HG02798 (cell line): ENCODE measurements around the gene IL1RAPL2.

ENCODE experiments used
- ATAC-seq: cut with Tn5 transposase; IDR thresholded peaks from one replicate; pipeline ENCODE4 v1.9.1; 2021; ENCODE audit warnings: mild to moderate bottlenecking; ENCODE audit not compliant: unreplicated experiment, poor library complexity

IL1RAPL2 gene

DNA sequence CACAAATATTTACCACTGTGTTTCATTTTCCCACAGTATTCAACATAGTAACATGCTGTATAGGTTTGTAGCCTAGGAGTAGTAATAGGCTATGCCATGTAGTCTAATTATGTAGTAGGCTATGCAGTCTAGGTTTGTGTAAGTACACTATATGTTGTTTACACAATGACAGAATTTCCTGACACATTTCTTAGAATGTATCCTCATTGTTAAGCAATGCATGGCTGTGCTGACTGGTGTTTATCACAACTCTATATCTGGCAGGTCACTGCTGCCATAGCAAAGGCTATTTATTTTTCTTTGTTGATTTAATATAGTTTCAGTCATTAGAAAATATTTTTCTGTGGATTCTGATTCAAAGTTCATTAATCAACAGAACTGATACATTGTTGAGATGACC, 762.8 kb downstream of the IL1RAPL2 start:
- ATAC-seq: no peak

DNA sequence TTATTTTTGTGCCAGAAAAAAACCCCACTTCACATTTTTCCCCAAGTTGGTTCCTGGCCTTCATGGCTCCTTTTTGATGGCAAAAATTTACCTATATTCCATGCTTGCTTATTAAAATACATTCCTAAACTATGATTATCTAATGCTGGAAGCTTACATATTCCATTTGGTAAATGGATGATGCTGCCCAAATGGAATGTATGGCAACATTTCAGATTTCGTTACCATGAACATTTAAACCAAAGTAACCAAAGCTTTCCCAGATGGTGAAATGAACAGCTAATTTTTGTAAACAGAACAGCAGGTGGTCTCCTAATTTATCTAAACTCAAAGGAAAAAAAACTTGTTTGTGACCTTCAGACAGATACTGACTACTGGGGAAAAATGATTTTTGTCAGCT, 765.2 kb downstream of the IL1RAPL2 start:
- no peak for ATAC-seq

DNA sequence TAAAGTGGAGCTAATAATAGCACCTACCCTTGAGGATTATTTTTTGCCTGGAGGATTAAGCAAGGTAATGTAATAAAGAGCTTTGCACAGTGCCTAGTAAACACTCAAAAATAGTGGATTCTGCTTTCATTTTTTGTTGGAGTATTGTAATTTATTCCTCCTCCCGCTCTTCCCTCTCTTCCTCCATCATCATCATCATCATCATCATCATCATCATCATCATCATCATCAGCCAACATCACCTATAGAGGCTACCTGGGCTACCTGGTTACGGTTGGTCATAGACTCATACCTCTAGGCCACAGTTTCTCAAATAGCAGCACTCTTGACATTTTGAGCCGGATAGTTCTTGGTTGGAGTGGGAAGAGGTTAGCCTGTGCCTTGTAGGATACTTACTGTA, 781.4 kb downstream of the IL1RAPL2 start:
- ATAC-seq: no peak

DNA sequence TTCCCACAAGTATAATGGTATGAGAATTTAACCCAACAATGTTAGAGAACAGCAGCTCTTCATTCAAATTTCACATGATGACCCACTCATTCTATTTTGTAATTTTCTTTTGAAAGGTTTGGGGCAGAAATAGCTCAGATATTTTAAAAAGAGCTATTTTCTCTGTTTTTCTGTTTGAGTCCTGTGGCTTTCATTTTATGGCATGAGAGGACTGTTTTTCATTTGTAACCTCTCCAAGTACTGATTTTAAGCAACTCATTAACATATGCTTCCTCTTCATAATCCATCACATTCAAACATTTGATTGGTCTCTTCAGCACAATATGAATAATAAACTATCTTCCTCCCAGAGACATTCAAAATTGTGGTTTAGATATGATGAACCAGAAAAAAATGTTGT, 783.5 kb downstream of the IL1RAPL2 start:
- ATAC-seq: no peak

DNA sequence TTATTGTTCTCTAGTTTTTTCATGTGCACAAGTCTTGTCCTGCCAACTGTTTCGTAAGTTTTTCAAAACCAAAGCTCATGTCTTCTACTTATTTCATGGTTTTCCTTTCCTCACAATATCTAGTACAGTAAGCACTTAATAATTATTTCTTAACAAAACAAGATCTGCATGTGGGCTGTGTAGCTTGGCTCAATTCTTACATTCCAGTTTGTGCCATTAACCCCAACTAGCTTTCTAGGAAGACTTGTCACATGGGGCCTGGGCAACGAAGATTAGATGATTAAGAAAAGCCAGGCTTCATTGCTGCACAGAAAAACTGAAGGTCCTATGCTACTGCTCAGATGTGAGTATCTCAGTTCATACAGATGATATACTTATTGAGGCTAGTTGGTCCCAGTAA, 809.8 kb downstream of the IL1RAPL2 start:
- ATAC-seq: no peak

DNA sequence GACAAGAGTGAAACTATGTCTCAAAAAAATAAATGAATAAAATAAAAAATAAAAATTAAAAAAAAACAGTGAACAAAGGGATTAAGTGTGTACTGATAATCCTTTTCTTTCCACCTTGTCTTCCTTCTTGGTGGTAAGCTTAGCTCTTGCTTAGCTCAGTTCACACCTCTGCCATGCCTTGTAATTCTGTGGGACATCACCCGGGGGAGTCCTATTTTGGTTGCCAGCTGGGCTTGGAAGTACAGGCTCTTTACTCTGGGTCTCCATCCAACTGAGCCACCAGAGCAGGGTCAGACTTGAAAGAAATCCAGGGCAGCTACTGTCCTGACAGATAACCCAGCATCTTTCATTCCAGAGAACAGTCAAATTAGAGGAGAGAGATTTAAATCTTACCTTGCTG, 858.7 kb downstream of the IL1RAPL2 start:
- no peak for ATAC-seq

DNA sequence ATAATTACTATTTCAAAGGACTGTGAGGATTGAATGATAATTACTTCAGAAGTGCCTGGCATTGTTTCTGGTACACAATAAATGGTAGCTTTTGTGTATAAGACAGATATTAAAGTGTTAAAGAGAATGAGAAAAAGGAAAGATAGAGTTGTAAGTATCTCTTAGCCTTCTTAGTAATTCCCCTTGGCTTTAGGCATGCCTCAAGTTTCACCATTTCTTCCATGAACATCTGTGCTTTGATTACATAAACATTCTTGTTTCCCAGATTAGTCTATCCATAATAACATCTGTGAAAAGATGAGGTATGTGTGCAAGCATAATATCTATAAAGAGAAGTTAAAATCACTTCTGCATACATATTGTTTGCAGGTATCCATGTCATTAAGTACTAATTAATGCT, 885.4 kb downstream of the IL1RAPL2 start:
- ATAC-seq: no peak

DNA sequence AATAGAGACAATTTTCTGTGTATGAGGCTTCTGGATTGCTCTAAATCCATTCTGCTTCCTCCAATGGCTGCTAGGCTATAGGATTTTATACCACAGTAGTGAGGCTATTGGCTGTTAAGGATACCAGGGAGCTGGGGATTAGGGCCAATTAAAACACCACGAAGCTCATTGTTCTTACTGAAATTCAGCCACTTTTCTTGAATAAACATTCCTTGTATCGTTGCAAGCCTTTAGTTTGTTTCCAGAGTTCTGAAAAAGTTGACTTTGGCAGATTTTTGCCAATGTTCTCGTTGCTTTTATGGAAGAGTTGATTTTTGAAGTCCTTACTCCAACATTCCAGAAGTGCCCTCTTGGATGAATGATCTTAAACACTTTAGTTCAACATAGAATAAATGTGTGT, 892.8 kb downstream of the IL1RAPL2 start:
- ATAC-seq: no peak

DNA sequence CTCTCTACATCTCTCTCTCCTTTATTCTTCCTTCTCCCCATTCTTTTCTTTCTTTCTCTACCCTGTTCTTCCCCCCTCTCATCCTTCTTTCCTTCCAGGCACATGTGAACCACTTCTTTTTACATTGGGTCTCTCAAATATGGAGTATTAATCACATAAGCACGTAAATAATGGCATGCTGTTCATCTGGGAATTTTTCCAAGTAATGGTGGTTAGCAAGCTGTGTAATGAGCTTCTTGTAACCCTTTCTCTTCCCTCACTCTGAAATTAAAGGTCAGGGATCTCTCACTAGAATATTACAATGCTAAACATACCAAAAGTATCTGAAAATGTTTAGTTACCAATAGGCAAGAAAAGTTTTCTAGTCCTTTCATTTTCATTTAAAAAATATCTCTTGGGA, 894.4 kb downstream of the IL1RAPL2 start:
- ATAC-seq: no peak

DNA sequence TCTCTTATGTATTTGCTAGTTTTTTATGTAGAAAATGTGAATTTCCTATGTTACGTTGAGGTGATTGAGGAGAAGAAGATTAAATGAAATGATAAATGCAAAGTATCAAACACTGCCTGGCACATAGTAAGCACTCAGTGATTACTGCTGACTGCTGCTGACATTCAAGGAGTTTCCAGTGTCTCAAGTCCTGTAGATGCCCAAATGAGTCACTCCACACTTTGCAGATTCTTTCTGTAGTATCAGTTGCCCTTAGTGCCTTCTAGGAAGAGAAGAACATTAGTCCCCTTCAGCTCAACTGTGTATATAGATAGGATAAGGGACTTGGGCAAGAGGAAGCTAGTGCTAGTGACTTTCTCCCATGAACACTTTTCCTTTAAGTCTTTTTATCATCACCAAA, 895.0 kb downstream of the IL1RAPL2 start:
- ATAC-seq: no peak

DNA sequence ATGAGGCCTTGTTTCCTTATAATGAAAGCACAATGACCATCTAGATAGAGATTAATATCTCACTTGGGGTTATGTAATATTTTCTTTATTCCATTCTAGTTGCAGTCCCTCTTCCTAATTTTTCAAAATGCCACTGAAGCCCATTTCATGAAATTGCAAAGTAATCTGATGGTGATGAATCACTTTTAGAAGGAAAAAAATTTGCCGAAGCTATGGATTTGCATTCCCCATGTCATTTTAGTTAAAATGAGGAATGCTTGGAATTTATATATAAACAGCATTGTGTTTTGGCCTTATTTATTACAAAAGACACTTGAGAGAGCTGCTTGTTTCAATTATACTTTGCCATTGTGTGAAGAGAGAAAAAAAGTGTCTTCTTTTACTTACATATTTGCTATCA, 896.2 kb downstream of the IL1RAPL2 start:
- no peak for ATAC-seq

DNA sequence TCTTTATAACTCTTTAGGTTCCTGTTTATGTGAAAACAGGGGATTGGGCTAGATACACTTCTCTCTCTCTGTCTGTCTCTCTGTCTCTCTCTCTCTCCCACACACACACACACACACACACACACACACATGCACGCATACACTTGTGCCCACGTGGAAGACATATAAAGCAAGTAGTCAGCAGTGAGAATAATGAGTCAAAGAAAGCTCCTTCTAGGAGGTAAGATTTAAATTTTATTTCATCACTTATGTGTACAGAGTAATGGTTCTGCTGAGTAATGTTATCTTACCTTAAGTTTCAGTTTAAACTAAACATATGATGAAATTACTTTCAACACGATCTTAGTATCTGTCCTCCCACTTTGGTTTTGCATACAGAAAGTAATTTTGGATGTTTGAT, 897.5 kb downstream of the IL1RAPL2 start:
- ATAC-seq: no peak

DNA sequence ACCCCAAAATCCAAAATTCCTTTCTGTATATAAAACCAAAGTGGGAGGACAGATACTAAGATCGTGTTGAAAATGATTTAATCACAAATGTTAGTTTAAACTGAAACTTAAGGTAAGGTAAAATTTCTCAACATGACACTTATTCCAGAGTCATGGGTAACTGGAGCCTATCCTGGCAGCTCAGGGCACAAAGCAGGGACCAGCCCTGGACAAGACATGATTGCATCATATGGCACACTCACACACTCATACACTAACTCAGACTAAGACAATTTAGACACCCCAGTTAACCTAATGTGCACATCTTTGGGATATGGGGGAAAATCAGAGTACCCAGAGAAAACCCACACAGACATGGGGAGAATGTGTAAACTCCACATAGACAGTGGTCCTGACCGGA, 898.6 kb downstream of the IL1RAPL2 start:
- ATAC-seq: no peak

DNA sequence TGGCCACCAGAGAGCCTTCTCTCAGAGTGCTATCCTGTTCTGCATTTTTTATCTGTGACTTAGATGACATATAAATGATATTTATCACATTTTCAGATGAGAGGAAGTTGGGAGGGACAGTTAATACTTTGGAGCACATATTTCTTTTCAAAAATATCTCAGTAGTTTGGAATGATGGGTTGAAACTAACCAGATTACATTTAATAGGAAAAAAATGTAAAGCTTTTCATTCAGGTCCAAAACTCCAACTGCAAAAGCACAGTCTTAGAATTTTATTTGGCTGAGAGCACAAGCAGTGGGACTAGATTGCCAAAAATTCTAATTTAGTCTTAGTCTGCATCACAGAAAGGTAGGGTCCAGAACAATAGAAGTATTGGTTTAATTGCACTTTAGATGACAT, 902.7 kb downstream of the IL1RAPL2 start:
- ATAC-seq: no peak

DNA sequence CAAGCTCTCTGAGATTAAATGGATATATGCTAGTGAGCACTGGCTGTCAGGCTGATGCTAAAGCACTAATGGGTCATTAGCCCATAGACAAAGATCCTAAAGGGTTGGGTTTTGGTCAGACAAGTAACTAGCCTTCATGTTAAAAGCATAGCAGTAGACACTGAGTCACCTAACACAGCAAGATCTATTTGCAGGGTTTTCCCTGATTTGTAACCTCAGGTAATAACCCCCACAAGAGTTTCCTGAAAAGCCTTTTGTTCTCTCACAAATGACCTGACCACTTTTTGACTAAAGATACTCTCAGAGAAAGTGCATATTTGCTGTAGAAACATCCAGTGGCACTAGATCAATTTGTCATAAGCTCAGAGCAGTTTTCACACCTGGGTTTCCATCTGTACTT, 905.6 kb downstream of the IL1RAPL2 start:
- ATAC-seq: no peak

DNA sequence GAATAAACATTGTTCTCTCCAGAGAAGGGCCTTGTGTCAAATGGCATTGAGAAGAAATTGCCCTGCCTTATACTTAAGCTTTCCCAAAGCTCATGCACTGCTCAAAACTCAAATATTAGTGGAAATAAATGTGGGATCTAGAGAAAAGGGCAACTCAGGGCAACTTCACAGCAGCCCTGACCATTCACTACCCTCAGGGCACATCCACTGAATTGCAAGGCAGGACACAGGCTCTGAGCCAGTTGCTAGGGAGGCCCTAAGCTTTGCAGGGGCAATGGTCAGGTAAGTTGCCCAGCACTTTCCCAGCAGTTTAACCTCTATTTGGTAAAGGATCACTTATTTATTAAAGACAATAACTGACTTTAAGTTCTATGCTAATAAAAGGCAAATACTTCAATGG, 909.8 kb downstream of the IL1RAPL2 start:
- no peak for ATAC-seq

DNA sequence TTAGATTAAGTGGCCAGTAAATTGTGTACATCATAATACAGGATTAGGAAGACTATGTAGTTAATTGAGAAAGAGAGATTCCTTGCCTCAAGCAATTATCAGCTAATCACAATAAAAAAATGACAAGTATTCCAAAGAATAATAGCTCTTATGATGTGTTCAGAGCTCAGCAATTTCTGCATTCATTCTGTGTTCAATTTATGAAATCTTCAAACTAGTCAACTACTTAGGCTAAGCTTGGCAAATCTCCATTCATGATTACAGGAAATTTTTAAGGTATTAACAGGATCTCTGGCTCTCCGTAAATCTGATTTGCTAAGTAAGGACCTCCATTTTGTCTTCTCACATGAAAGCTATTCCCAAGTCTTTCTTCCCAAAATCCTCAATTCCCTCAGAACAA, 911.4 kb downstream of the IL1RAPL2 start:
- ATAC-seq: no peak

DNA sequence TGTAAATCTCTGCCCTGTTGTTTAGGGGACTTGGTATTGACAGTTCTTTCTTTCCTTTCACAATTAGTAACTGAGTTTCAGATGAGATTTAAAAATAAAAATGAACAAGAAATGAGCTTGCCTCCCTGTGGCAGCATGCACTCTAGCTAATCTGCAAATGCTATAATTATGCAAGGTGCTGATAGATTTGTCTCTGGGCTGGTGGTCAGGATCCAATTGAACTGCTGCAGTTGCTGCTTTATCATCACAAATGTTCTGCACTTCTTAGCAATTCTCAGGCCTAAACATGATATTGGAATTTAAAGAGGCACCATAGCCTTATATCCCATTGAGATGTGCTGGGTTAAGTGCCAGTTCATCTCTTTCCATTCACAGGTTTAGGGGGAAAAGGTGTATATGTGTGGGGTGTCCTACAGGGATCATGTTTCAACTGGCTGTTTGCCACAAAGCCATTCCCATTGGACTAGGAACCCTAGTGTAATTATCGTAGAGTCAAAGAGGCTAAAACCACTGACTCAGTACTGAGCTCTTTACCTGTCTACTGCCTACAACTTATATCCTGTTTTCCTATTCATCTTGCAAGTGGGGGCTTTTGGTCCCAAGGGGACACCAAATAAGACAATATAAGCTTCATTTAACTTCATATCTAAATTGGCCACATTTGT, 914.8 kb downstream of the IL1RAPL2 start:
- ATAC-seq: no peak

DNA sequence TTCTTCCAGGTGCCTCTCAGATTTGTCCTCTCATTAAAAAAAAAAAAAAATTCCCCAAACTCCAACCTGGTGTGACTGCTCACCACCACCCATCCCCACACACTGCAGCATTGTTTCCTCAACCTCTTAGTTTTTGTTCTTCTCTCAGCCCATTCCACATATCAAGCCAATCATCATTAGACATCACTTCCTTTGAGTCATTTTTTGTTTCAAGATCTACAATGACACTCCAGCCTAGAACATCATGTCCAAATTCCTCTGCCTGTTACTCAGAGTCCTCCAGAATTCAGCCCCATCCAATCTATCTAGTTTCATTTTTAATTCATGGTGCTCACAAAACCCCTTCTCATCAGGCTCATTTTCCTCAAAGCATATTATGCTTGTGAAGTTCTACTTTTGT, 917.0 kb downstream of the IL1RAPL2 start:
- ATAC-seq: no peak

DNA sequence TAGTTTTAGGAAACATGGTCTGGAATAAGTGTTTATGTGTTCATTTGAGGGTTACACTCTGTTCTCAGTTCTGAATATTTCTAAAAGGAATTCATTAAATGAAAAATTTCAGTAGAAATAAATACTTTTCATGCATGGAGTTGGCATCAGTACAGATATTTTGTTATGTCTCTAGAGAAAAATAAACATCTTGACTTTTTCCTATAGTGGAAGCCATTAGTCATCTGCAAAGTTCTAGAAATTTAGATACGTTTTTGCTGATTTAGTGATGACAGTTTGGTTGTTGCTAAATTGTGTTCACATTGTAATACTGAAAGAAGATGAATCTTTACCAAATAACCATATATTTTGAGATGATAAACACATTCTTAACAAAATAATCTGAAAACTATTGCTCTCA, 922.7 kb downstream of the IL1RAPL2 start:
- ATAC-seq: no peak

DNA sequence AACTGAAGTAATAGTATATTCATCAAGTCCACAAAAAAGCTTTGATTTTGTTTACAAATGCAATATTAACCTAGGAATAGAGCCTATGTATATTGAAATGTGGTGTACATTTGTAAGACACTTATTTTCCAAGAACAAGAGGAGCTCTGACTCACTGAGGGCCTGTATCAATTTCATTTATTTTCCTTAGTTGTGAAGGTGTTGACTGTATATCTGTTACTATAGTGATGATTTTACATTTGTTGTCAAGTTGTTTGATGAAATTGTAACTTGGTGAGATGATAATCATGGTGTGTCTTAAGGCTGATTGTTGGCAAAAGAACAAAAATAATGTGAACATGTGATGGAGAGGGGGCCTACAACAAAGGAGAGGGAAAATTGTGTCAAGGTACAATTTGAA, 929.4 kb downstream of the IL1RAPL2 start:
- no peak for ATAC-seq

DNA sequence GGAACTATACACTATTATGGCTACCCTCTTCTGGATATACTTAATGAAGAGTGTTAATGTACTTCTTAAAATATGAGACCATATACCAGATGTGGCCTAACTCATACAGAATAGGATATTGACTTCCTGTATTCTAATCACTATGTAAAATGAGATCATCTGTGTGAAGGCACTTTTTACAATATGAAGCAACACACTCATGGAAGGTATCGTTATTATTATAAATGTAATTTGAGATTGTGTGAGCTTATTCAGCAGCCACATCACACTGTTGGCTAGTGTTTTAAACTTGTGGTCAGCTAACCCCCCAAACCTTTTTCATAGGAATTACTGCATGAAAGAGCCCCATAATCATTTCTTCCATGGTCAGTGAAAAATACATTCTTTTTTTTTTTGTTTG, 936.3 kb downstream of the IL1RAPL2 start:
- ATAC-seq: no peak

DNA sequence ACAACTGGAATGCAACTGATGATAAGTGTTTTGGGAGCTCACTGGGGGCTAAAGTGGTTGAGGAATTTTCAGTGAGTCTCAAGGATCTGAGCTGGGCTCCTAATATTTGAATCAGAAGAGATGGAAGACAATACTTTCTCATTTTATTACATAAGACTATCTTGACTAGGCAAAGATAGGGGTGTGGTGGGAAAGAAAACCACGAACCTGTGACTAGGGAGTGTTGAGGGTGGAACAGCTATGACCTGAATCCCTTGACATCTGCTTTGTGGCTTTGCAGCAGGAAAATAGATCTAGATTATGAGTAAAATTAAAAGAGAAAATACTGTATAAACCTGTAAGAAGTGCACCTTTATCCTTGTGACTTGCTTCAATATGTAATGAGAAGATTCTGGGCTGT, 949.6 kb downstream of the IL1RAPL2 start:
- no peak for ATAC-seq
